SKM-1 treated with dmso at 0.1 percent for 144 hours (cell line): ENCODE measurements around the gene TDRD12.
"Not testable (repeated sequence)": the region's sequence is repeated elsewhere in the genome, so short reads cannot be mapped to it uniquely, and the experiment has no call there.

ENCODE experiments used
- DNase-seq: peaks from one replicate; lab custom pipeline; 2025; ENCODE audit not compliant: unreplicated experiment; lab: John Stamatoyannopoulos, UW

The TDRD12 gene

GRCh38 chr19:32691952-32692726, 27.4 kb upstream of the TDRD12 start:
- DNase-seq, result peak; percentile 40

DNA sequence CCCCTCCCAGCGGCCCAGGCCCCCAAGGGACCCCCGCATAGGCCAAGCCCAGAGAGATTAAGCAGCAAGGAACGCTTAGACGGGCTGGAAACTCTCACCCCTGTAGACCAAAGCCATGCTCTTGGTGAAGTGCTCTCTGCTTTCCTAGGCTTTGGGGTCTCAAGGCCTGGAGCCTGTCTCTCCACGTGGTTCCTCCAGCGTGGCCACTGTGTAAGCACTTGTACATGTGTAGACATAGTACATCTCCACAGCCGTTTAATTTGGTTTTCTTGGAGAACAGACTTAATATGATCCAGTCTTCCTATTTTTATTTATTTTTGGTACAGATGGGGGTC, 26.9 kb upstream of the TDRD12 start:
- DNase-seq, result no peak

DNA sequence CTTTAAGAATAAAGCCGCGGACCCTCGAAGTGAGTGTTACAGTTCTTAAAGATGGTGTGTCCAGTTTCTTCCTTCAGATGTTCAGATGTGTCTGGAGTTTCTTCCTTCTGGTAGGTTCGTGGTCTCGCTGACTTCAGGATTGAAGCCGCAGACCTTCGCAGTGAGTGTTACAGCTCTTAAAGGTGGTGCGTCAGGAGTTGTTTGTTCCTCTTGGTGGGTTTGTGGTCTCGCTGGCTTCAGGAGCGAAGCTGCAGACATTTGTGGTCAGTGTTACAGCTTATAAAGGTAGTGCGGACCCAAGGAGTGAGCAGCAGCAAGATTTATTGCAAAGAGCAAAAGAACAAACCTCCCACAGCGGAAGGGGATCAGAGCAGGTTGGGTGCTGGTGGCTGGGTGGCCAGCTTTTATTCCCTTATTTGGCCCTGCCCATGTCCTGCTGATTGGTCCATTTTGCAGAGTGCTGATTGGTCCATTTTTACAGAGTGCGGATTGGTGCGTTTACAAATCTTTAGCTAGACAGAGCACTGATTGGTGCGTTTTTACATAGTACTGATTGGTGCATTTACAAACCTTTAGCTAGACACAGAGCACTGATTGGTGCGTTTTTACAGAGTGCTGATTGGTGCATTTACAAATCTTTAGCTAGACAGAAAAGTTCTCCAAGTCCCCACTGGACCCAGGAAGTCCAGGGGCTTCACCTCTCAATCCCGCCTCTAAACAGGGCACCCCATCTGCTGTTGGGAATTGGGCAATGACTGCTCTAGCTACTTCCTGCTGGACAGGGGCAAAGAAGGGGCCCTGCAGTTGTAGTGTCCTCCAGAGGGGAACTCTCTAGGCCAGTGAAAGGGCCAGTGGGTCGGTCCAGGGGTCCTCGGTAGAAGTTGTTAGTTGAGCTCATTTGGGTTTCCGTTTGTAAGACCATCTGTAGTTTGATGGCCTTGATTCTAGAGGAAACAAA, 26.1 kb upstream of the TDRD12 start:
- peak; percentile 64 for DNase-seq

DNA sequence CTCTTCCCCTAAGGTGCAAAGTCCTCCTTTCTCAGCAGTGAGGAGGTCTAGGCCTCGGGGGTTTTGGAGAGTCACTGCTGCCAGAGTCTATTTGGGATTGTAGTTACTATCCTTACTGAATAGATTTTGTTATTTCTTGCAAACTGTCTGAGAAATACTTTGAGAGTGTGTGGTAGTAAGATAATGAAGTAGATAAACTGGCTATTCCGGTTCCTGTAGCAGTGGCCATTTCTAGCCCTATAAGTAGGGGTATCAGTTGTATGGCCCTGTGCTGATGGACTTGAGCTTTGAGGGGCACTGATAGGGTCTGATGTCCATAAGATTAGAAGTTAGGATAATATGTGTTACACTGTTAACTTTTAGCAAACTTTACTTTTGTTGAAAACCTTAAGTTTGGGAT, 25.3 kb upstream of the TDRD12 start:
- DNase-seq, result not testable (repeated sequence)

DNA sequence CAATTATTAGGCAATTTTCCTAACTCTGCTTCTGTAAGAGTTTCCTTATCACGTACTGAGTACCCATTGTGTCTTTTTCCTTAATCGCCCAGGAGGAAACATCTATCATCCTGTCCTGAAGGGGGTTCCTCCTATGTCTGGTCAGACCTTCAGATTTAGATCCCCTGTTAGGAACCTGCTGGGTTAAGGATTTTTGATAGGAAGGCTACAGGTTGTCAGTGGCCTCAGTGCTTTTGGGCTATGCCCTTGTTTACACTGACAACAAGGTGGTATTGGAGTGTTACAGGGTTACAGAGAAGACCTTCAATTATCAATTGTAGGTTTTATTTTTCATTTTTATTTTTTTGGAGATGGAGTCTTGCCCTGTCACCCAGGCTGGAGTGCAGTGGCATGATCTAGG, 24.7 kb upstream of the TDRD12 start:
- DNase-seq, result not testable (repeated sequence)

DNA sequence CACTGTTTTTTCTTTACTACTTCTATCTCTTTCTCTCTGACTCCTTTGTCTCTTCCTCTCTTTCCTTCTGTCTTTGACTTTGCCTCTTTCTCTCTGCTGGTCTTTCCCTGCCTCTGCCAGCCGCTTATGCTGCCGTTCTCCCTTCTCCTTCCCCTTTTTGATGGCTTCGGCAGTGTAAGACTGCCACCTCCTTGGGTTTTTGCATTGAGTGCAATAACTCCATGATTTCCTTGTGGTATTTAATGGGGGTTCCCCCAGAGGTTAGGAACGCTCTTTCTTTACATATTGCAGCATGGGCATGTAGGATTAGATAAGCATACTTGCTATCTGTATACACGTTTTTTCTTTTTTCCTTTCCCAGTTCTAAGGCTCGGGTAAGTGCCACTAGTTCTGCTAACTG, 24.1 kb upstream of the TDRD12 start:
- not testable (repeated sequence) for DNase-seq

GRCh38 chr19:32696771-32697170, 22.8 kb upstream of the TDRD12 start:
- DNase-seq, result not testable (repeated sequence)

DNA sequence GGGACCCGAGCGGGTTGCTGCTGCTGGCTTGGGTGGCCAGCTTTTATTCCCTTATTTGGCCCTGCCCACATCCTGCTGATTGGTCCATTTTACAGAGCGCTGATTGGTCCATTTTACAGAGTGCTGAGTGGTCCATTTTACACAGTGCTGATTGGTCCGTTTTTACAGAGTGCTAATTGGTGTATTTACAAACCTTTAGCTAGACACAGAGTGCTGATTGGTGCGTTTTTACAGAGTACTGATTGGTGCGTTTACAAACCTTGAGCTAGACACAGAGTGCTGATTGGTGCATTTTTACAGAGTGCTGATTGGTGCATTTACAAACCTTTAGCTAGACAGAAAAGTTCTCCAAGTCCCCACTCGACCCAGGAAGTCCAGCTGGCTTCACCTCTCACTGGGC, 19.4 kb upstream of the TDRD12 start:
- not testable (repeated sequence) for DNase-seq

GRCh38 chr19:32702010-32702409, 17.6 kb upstream of the TDRD12 start:
- DNase-seq, result no peak

DNA sequence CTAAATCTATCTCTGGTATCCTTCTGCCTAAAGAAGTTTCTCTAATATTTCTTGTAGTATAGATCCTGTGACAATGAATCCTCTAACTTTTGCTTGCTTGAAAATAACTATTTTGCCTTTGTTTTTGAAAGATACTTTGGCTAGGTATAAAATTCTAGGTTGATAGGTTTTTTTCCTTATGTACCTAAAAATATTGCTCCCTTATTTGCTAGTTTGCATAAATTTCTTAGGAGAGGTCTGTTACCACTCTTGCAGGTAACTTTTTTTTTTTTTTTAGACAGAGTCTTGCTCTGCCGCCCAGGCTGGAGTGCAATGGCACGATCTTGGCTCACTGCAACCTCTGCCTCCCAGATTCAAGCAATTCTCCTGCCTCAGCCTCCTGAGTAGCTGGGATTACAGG, 15.6 kb upstream of the TDRD12 start:
- not testable (repeated sequence) for DNase-seq

DNA sequence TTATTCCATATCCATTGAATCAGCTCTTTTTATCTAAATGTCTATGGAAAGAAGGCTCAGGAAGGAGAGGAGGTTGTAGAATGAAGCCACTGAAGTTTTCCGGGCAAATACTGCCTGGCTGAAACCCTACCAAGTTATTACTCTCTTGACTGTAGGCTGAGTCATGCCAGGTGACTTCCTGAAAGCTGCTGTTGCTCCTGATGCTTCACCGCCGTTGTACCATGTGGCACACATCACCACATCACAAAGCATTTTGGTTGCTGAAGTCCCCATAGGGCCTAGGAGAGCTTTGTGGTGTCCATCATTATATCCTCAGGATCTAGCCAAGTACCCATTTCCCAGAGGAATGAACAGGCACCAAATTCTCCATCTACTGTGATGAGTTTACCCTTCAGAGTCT, 11.1 kb upstream of the TDRD12 start:
- no peak for DNase-seq

GRCh38 chr19:32709032-32709431, 10.5 kb upstream of the TDRD12 start:
- DNase-seq, result no peak

DNA sequence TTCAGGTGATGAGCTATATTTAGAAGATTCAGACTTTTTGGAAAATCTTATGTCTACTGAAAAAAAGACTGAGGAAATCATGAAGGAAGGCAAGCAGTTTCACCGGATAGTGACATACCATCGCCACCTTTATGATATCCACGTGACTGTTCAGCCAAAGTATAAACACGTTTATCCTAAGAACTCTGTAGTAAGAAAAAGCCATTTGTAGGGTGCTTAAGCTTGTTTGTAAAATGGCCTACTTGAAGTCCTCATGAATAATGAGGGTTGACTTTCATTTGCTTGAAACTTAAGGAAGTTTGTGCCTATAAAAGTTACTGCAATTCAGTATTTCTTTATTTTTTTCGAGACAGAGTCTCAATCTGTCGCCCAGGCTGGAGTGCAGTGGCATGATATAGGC, 7.8 kb upstream of the TDRD12 start:
- no peak for DNase-seq

- DNase-seq, result not testable (repeated sequence)
Measured at GRCh38 chr19:32716203-32716602, 3.4 kb upstream of the TDRD12 start.

DNA sequence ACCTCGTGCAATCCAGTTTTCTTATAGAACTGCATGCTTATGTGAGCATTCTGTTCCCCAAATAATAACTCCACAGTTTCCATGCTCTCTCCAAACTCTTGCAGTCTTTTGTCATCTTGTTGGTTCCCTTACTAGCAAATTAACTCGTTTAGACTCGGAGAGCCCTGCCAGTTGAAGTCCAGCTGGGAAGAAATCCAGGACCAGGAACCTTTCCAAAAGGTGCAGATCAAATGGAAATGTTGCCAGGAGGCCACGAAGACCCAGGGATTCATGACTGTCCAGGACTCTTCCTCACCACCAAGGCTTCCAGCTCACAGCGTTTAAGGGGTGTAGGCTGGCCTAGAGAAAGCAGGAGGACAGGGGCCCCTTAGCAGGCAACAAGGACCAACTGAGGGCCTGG, 2.1 kb upstream of the TDRD12 start:
- DNase-seq, result no peak

- no peak for DNase-seq
Measured at GRCh38 chr19:32718286-32718685, 1.3 kb upstream of the TDRD12 start.

GRCh38 chr19:32720216-32720935, 809 bp downstream of the TDRD12 start:
- DNase-seq, result no peak

DNA sequence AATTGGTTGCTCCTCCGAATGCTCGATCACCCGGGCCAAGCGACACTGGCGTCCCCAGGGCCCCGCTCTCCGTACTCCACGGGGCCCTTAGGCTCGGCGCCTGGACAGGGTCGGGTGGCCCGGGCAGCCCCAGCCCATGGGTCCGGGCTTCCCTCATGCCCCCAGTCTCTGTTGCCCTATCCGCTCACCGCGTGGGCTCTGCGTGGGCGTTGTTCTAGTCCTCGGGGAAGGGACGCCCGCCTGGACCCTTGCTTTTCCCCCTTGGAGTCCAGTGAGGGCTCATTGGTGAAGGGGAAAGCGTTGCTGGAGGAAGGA, 1.3 kb downstream of the TDRD12 start:
- DNase-seq, result no peak

- DNase-seq, result no peak
Measured at GRCh38 chr19:32735936-32736335, 16.4 kb downstream of the TDRD12 start.

GRCh38 chr19:32743021-32743420, 23.5 kb downstream of the TDRD12 start:
- no peak for DNase-seq

DNA sequence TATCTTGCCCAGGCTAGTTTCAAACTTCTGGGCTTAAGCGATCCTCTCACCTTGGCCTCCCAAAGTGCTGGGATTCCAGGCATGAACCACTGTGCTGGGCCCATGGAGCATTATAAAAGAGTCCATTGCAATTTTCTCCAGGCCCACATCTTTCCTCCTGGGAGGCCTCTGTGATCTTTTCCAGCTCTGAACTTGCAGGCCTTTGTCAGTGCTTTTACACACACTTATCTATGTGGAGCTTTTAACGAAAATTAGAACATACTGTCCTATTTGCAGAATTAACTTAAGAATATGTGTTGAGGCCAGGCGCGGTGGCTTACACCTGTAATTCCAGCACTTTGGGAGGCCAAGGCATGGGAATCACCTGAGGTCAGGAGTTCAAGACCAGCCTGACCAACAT, 23.9 kb downstream of the TDRD12 start:
- DNase-seq, result no peak
